Esophagus (tissue), 2 donors: Measurements from ENCODE around the gene BAD. TPM values are rescaled to one million over a fixed set of nuclear protein-coding genes. Genes with fewer than 3 reads are reported as not detected.
A peak's percentile ranks its signal among the peaks of the same experiment; 100 is the strongest.

ENCODE experiments used
- H3K27ac ChIP-seq, 2 donors: one replicate each; pipeline ENCODE4 v1.5.1; 2013; ENCODE audit warnings: low read depth in 2 of 2, mild to moderate bottlenecking in 2 of 2, inconsistent platforms in 1 of 2, low read length in 1 of 2, moderate library complexity in 1 of 2
- H3K27me3 ChIP-seq, 2 donors: one replicate each; pipeline ENCODE4 v1.6.1; 2013; ENCODE audit warnings: low read length in 2 of 2, control low read depth in 1 of 2, mild to moderate bottlenecking in 1 of 2; ENCODE audit not compliant: insufficient read depth in 2 of 2, control insufficient read depth in 1 of 2
- H3K36me3 ChIP-seq, 2 donors: one replicate each; pipeline ENCODE4 v1.6.1; 2013; ENCODE audit warnings: low read length in 1 of 2; ENCODE audit not compliant: control insufficient read depth in 2 of 2, insufficient read depth in 2 of 2
- H3K4me1 ChIP-seq, 2 donors: one replicate each; pipeline ENCODE4 v1.6.1; 2013; ENCODE audit warnings: low read length in 1 of 2; ENCODE audit not compliant: control insufficient read depth in 2 of 2, insufficient read depth in 2 of 2
- H3K4me3 ChIP-seq, 2 donors: one replicate each; pipeline ENCODE4 v1.5.1; 2013; ENCODE audit warnings: low read length in 2 of 2, mild to moderate bottlenecking in 2 of 2, low read depth in 1 of 2, moderate library complexity in 1 of 2
- H3K9me3 ChIP-seq, 2 donors: one replicate each; pipeline ENCODE4 v1.6.1; 2013; ENCODE audit warnings: mild to moderate bottlenecking in 2 of 2, low read depth in 1 of 2, low read length in 1 of 2, moderate library complexity in 1 of 2; ENCODE audit not compliant: control insufficient read depth in 2 of 2, insufficient read depth in 1 of 2
- WGBS, 2 donors: extraction: QIAGEN DNeasy Blood & Tissue Kit; methylation state at CpG; one replicate each; pipeline ENCODE4 v1.1.7; 2013; 5-methylcytosine and 5-hydroxymethylcytosine counted together
- polyA plus RNA-seq, 2 donors: library from polyadenylated mRNA; stranded (reverse); fragments of 200-250 nt; gene quantifications; one replicate each; pipeline ENCODE4 v1.2.3, GENCODE V29; 2013
- donor health status: healthy with polysubstance abuse.
- donor health status: Bipolar disorder and iron deficiency.

The BAD gene
- polyA plus RNA-seq, 2 donors = 57.4 to 64.8 TPM

DNA sequence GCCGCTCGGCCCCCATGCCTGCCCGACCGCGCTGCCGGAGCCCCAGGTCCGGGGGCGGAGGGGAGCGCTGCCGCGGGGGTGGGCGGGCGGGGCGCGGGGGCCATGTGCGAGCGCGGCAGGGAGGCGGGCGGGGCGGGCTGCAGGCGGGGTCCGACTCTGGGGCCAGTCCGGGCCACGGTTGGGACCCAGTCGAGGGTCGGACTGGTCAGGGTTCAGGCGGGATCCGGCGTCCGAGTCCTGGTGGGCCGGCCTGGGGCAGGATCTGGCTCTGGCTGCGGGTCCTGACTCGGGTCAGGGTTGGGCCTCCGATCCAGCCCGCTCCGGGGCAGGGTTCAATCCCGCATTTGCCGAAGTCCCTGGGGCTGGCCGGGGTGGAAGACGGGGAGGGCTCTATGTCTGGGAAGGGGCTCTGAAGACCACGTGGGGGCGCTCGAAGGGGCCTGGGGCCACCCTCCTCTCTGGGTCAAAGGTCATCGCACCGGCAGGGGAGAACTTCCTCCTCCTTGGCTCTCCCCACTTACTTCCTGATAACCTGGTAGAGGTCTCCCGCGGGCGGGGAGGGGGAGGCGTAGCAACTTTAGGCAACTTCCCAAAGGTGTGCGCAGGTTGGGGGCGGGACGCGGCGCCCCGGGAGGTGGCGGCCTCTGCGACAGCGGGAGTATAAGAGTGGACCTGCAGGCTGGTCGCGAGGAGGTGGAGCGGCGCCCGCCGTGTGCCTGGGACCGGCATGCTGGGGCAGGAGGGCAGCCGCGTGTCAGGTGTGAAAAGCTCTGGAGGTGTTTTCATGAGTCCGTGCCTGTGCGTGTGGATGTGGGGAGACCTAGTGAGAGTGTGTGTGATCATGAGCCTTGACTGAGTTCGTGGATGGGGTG, 21.5 kb upstream of the BAD start:
- Histone ChIP-seq H3K4me3 (peak overlapping the region; percentile 59 to 74), H3K4me1 (peaks cover 6 to 12% of the 10 kb centered on the region in 2 donors), H3K9me3 (no peaks in the 10 kb centered on the region), H3K36me3 (peaks cover 0 to 7% of the 10 kb centered on the region in 2 donors), H3K27me3 (no peaks in the 10 kb centered on the region), H3K27ac (peak overlapping the region; percentile 88 to 94)
- 0 to 1% methylated on average over 61 to 71 of the region's 71 CpGs for WGBS, 2 donors

DNA sequence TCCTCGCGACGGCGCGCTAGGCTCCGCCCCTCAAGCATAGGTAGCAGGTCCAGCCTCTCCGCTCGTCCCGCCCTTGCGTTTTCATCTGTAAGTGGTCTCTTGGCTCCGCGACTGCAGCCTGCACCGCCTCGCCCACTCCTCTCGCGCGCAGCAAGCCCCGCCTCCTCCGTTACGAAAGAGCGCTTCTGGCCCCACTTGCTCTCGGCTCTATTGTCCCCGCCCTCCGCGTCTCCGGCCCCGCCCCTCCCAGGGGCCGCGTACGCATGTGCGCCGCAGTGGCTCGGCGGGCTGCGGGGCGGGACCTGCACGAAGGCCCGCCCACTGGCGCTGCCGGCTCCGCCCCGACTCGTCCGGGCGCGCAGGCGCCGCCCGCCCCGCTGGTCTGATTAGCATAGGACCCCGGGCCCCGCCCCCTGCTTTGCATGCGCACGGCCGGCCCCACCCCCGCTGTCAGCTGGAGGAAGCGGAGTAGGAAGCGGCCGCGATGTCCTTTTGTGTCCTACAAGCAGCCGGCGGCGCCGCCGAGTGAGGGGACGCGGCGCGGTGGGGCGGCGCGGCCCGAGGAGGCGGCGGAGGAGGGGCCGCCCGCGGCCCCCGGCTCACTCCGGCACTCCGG, 20.7 kb upstream of the BAD start, which contains the start of gene ESRRA:
ESRRA (plus strand) TSS at position 450 of the 616 bp plus-strand sequence. CDS start 1,656 bp downstream, outside the sequence.
- WGBS, 2 donors = 0 to 1% methylated on average over 56 to 81 of the region's 81 CpGs

GRCh38 chr11:64304316-64305072, 20.0 kb upstream of the BAD start:
- Histone ChIP-seq H3K4me1 (peaks cover 6 to 22% of the 10 kb centered on the region in 2 donors), H3K27me3 (peaks cover 0 to 6% of the 10 kb centered on the region in 2 donors), H3K9me3 (no peaks in the 10 kb centered on the region), H3K36me3 (peaks cover 0 to 7% of the 10 kb centered on the region in 2 donors), H3K4me3 (peak overlapping the region; percentile 48 to 53), H3K27ac (peak overlapping the region; percentile 93 to 99)
- WGBS, 2 donors = 0 to 1% methylated on average over 45 to 46 of the region's 46 CpGs

More for the DNA sequence above, 20.7 kb upstream of the BAD start, which contains the start of gene ESRRA:
- H3K36me3 ChIP-seq = peaks cover 0 to 7% of the 10 kb centered on the region in 2 donors
- no peaks in the 10 kb centered on the region for H3K9me3 ChIP-seq
- peak within 1 kb of the TSS; percentile 59 to 74 for H3K4me3 ChIP-seq
- peak within 1 kb of the TSS; percentile 94 to 99 for H3K27ac ChIP-seq
- peaks cover 6 to 15% of the 10 kb centered on the region in 2 donors for H3K4me1 ChIP-seq
- no peaks in the 10 kb centered on the region for H3K27me3 ChIP-seq

DNA sequence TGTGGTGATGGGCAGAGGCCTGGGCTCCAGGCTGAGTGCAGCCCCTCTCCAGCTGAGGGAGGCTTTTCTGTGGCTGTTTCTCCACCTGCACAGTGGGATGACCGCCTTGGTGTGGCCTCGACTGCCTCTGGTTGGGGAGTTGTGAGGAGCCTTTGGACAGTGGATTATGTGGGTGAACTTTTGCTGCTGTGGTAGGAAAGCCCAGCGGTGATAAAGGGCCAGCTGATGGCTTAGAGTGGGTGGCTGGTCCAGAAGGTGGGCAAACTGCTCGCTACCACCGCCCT, 19.5 kb upstream of the BAD start:
- 61 to 63% methylated on average over 5 of the region's 5 CpGs for whole genome bisulfite sequencing, 2 donors
- H3K36me3 ChIP-seq = peaks cover 0 to 7% of the 10 kb centered on the region in 2 donors
- H3K4me1 ChIP-seq = peaks cover 6 to 24% of the 10 kb centered on the region in 2 donors
- no peaks in the 10 kb centered on the region for H3K9me3 ChIP-seq
- no peak overlapping the region for H3K4me3 ChIP-seq
- H3K27me3 ChIP-seq = peaks cover 0 to 10% of the 10 kb centered on the region in 2 donors
- peak overlapping the region; percentile 93 to 99 for H3K27ac ChIP-seq

DNA sequence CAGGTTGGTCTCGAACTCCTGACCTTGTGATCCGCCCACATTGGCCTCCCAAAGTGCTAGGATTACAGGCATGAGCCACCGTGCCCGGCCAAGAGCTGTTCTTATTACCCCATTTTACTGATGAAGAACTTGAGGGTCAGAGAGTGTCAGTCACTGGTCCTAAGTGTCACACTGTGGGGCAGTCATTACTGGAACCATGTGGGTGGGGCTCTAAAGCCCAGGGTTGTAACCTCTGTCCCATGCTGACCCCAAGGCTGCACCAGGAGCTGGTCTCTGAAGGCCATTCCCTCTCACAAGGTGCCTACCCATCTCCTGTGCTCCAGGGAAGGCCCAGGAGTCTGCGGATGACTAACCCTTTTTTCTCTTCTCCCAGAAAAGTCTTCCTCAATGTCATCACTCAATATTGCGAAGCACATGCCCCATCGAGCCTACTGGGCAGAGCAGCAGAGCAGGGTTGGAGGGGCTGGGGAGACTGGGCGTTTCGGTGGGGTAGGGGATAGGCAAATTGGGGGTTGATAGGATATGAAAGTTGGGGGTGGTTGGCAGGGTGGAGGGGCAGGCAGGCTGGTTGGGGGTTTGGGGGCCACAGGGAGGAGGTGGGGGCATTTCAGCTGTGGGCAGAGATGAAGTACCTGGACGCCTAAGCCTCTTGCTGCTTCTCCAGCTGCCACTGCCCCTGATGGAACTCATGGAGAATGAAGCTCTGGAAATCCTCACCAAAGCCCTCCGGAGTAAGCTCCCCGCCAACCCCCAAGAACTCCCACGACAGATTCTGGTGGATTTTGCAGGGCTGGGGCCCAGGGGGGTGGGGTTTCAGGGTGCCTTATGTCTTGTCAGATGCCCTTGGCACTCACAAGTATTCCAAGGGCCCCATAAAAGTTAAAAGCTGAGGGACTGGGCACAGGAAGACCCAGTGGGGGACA, 18.9 kb upstream of the BAD start:
- Histone ChIP-seq H3K4me1 (peaks cover 6 to 24% of the 10 kb centered on the region in 2 donors), H3K27ac (peak overlapping the region; percentile 93 to 99), H3K9me3 (no peaks in the 10 kb centered on the region), H3K4me3 (no peak overlapping the region), H3K27me3 (peaks cover 0 to 10% of the 10 kb centered on the region in 2 donors), H3K36me3 (peaks cover 0 to 7% of the 10 kb centered on the region in 2 donors)
- WGBS, 2 donors = 79 to 82% methylated on average over 13 of the region's 13 CpGs

- H3K36me3 ChIP-seq = no peaks in the 10 kb centered on the region
- H3K27me3 ChIP-seq = peaks cover 0 to 10% of the 10 kb centered on the region in 2 donors
- H3K4me3 ChIP-seq = peak within 1 kb of the TSS; percentile 7 to 26
- no peaks in the 10 kb centered on the region for H3K9me3 ChIP-seq
- peaks cover 0 to 16% of the 10 kb centered on the region in 2 donors for H3K4me1 ChIP-seq
- peak within 1 kb of the TSS in 1 of 2 donors; percentile 26 for H3K27ac ChIP-seq
- WGBS, 2 donors = 5 to 8% methylated on average over 45 to 54 of the region's 54 CpGs
Observed at GRCh38 chr11:64299847-64300648, 15.6 kb upstream of the BAD start, which contains the start of gene CATSPERZ. Gene CATSPERZ, plus strand, starts transcription at chr11:64300358. Its CDS starts 53 bp downstream, at chr11:64300411.

DNA sequence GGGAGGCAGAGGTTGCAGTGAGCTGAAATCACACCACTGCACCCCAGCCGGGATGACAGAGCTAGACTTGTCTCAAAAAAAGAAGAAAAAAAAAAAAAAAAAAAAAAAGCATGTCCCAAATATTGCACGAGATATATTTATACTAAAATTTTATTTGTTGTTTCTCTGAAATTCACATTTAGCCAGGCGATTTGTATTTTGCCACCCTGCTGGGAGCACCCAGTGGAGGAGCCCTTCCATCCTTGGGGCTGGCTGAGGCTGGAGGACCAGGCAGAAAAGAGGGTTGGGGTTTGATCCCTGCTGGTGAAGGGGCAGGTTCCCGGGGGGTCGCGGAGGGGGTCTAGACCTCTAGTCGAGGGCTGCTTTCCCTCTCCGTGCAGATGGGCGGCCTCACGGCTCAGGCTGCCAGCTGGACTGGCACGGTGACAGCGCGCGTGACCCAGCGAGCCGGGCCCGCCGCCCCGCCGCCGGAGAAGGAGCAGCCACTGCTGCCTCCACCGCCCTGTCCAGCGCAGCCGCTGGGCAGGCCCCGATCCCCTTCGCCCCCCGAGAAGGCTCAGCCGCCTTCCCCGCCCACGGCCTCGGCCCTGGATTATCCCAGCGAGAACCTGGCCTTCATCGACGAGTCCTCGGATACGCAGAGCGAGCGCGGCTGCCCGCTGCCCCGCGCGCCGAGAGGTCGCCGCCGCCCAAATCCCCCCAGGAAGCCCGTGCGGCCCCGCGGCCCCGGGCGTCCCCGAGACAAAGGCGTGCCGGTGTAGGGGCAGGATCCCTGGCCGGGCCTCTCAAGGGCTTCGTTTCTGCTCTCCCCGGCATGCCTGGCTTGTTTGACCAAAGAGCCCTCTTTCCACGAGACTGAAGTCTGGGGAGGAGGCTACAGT, 14.7 kb upstream of the BAD start:
- Histone ChIP-seq H3K4me3 (peak overlapping the region; percentile 7 to 26), H3K27ac (no peak overlapping the region)

More for the DNA sequence above, 14.7 kb upstream of the BAD start:
- Histone ChIP-seq H3K9me3 (no peaks in the 10 kb centered on the region), H3K4me1 (peaks cover 0 to 16% of the 10 kb centered on the region in 2 donors), H3K36me3 (no peaks in the 10 kb centered on the region), H3K27me3 (peaks cover 0 to 10% of the 10 kb centered on the region in 2 donors)
- 4 to 5% methylated on average over 48 to 60 of the region's 60 CpGs for WGBS, 2 donors
